Measurements from ENCODE around the gene MRO.

Gene MRO

GRCh38 chr18:50814395-50814794 is 5.4 kb downstream of the MRO start:
- no peak for TF ChIP-seq CTCF (IDR thresholded peaks at IDR 0.05; ENCODE audit: borderline replicate concordance, control extremely low read depth, extremely low read depth, insufficient read depth, missing control alignments)
- in situ Hi-C loops (cut with MboI; ENCODE audit: low sequenced_read_pairs, unreplicated experiment), result loop anchor here (10.0 kb wide), 1 partner anchor 230 kb away; no protein-coding TSS in a partner anchor

GRCh38 chr18:50813353-50813752 is 6.5 kb downstream of the MRO start:
- TF ChIP-seq CTCF (IDR thresholded peaks at IDR 0.05; ENCODE audit: borderline replicate concordance, control extremely low read depth, extremely low read depth, insufficient read depth, missing control alignments), result no peak
- in situ Hi-C loops (cut with MboI; ENCODE audit: low sequenced_read_pairs, unreplicated experiment), result loop anchor here (10.0 kb wide), 1 partner anchor 231 kb away; no protein-coding TSS in a partner anchor
- DNase-seq (ENCODE audit: low spot score), result no peak

More at GRCh38 chr18:50814395-50814794, 5.4 kb downstream of the MRO start:
- DNase-seq (ENCODE audit: low spot score), result no peak

- no peak for DNase-seq (ENCODE audit: low spot score)
- in situ Hi-C loops (cut with MboI; ENCODE audit: low sequenced_read_pairs, unreplicated experiment), result loop anchor here (10.0 kb wide), 1 partner anchor 232 kb away; no protein-coding TSS in a partner anchor
- TF ChIP-seq CTCF (IDR thresholded peaks at IDR 0.05; ENCODE audit: borderline replicate concordance, control extremely low read depth, extremely low read depth, insufficient read depth, missing control alignments), result no peak
Observed at GRCh38 chr18:50812834-50813233, 7.0 kb downstream of the MRO start.

GRCh38 chr18:50807176-50807575 is 12.6 kb downstream of the MRO start:
- no peak for TF ChIP-seq CTCF (IDR thresholded peaks at IDR 0.05; ENCODE audit: borderline replicate concordance, control extremely low read depth, extremely low read depth, insufficient read depth, missing control alignments)
- DNase-seq (ENCODE audit: low spot score), result no peak
- in situ Hi-C loops (cut with MboI; ENCODE audit: low sequenced_read_pairs, unreplicated experiment), result no loop called here

GRCh38 chr18:50806208-50806616 is 13.6 kb downstream of the MRO start:
- no peak for DNase-seq (ENCODE audit: low spot score)
- TF ChIP-seq CTCF (IDR thresholded peaks at IDR 0.05; ENCODE audit: borderline replicate concordance, control extremely low read depth, extremely low read depth, insufficient read depth, missing control alignments), result no peak
- in situ Hi-C loops (cut with MboI; ENCODE audit: low sequenced_read_pairs, unreplicated experiment), result no loop called here

GRCh38 chr18:50805732-50806131 is 14.1 kb downstream of the MRO start:
- no peak for DNase-seq (ENCODE audit: low spot score)
- no peak for TF ChIP-seq CTCF (IDR thresholded peaks at IDR 0.05; ENCODE audit: borderline replicate concordance, control extremely low read depth, extremely low read depth, insufficient read depth, missing control alignments)

More at GRCh38 chr18:50805732-50806131, 14.1 kb downstream of the MRO start:
- in situ Hi-C loops (cut with MboI; ENCODE audit: low sequenced_read_pairs, unreplicated experiment), result no loop called here
